ENCODE data around the gene TBC1D10A.

TBC1D10A gene

GRCh38 chr22:30314915-30315314 is 11.8 kb downstream of the TBC1D10A start:
- CTCF ChIA-PET, result interaction anchor here (0.9 to 4.6 kb wide), 2 partner anchors 17 to 27 kb away, joined by 4 to 22 read pairs; no protein-coding TSS in a partner anchor
- H3K4me1 ChIP-seq (ENCODE audit: control insufficient read depth, insufficient read depth, low read length), result no peaks in the 10 kb centered on the region
- H3K9me3 ChIP-seq (ENCODE audit: control insufficient read depth, insufficient read depth, low read depth, low read length), result no peaks in the 10 kb centered on the region
- TF ChIP-seq ZNF274 (IDR thresholded peaks at IDR 0.05; ENCODE audit: low read length), result no peak
- TF ChIP-seq ZNF274 (tag by site-specific recombination; IDR thresholded peaks at IDR 0.05; ENCODE audit: borderline replicate concordance), result no peak
- TF ChIP-seq TCF7L2 (IDR thresholded peaks at IDR 0.05; ENCODE audit: borderline replicate concordance, low read depth, low read length), result no peak
- no peak for TF ChIP-seq ZNF112 (tag by site-specific recombination; IDR thresholded peaks at IDR 0.05)
- TF ChIP-seq ZNF596 (tag by site-specific recombination; IDR thresholded peaks at IDR 0.05), result no peak
- no peak for TF ChIP-seq KLF16 (tag by site-specific recombination; IDR thresholded peaks at IDR 0.05)
- no peak for TF ChIP-seq ZNF580 (tag by site-specific recombination; IDR thresholded peaks at IDR 0.05)
- TF ChIP-seq ZNF121 (tag by site-specific recombination; IDR thresholded peaks at IDR 0.05), result no peak
- TF ChIP-seq ZNF510 (tag by site-specific recombination; IDR thresholded peaks at IDR 0.05; ENCODE audit: insufficient replicate concordance), result no peak
- TF ChIP-seq ZNF704 (tag by site-specific recombination; IDR thresholded peaks at IDR 0.05), result no peak
- TF ChIP-seq ZNF548 (tag by site-specific recombination; IDR thresholded peaks at IDR 0.05), result no peak
- TF ChIP-seq ZNF626 (tag by site-specific recombination; IDR thresholded peaks at IDR 0.05), result no peak
- no peak for TF ChIP-seq ZNF2 (tag by site-specific recombination; IDR thresholded peaks at IDR 0.05)
- no peak for TF ChIP-seq HOXD13 (CRISPR knock-in tag; IDR thresholded peaks at IDR 0.05; ENCODE audit: borderline replicate concordance)
- TF ChIP-seq ZNF449 (tag by site-specific recombination; IDR thresholded peaks at IDR 0.05), result no peak
- no peak for TF ChIP-seq ZNF529 (tag by site-specific recombination; IDR thresholded peaks at IDR 0.05; ENCODE audit: insufficient replicate concordance)
- no peak for TF ChIP-seq ZBTB17 (tag by site-specific recombination; IDR thresholded peaks at IDR 0.05)
- no peak for TF ChIP-seq ZNF660 (tag by site-specific recombination; IDR thresholded peaks at IDR 0.05)
- TF ChIP-seq ZNF148 (tag by site-specific recombination; IDR thresholded peaks at IDR 0.05; ENCODE audit: borderline replicate concordance), result no peak
- TF ChIP-seq ZNF488 (tag by site-specific recombination; IDR thresholded peaks at IDR 0.05), result no peak
- no peak for TF ChIP-seq ZFHX2 (tag by site-specific recombination; conservative IDR thresholded peaks at IDR 0.05)
- H3K36me3 ChIP-seq (ENCODE audit: control insufficient read depth in 2 of 2, insufficient read depth in 1 of 2, low read length in 2 of 2), result peaks cover 0 to 8% of the 10 kb centered on the region in 2 experiments; a peak in 2 of 3 replicates
- H3K4me3 ChIP-seq (ENCODE audit: low read depth, low read length), result no peak overlapping the region
- H3K27ac ChIP-seq (ENCODE audit: extremely low read depth, low read depth, low read length), result no peak overlapping the region
- POLR2A ChIA-PET, result interaction anchor here (1.9 kb wide), 1 partner anchor 12 kb away, joined by 9 read pairs; the partner anchor contains the start of gene TBC1D10A
